ENCODE results near the gene ZNF268.

- TF ChIP-seq CTCF (conservative IDR thresholded peaks at IDR 0.05 in 1 of 2, IDR thresholded peaks at IDR 0.05 in 1 of 2; ENCODE audit: low read depth in 1 of 2, low read length in 2 of 2) (no peak), EZH2 (IDR thresholded peaks at IDR 0.05; ENCODE audit: low read length, missing control alignments) (no peak)
Observed at GRCh38 chr12:133220521-133220920, 39.2 kb downstream of the ZNF268 start.
